Hematopoietic multipotent progenitor cell treated with erythropoietin and hydrocortisone succinate and interleukin-3 and kit ligand, for 8 days (in vitro differentiated cells): Measurements from ENCODE around the gene KLF13.

Experiments used
- DNase-seq: peaks from one replicate; pipeline ENCODE4 v3.0.0-alpha.2; 2015

KLF13 gene

GRCh38 chr15:31333820-31334219 is 7.2 kb downstream of the KLF13 start:
- DNase-seq = no peak

- DNase-seq = no peak
Observed at GRCh38 chr15:31335989-31336592, 9.5 kb downstream of the KLF13 start.

GRCh38 chr15:31336593-31337295 is 10.1 kb downstream of the KLF13 start:
- DNase-seq = no peak

DNA sequence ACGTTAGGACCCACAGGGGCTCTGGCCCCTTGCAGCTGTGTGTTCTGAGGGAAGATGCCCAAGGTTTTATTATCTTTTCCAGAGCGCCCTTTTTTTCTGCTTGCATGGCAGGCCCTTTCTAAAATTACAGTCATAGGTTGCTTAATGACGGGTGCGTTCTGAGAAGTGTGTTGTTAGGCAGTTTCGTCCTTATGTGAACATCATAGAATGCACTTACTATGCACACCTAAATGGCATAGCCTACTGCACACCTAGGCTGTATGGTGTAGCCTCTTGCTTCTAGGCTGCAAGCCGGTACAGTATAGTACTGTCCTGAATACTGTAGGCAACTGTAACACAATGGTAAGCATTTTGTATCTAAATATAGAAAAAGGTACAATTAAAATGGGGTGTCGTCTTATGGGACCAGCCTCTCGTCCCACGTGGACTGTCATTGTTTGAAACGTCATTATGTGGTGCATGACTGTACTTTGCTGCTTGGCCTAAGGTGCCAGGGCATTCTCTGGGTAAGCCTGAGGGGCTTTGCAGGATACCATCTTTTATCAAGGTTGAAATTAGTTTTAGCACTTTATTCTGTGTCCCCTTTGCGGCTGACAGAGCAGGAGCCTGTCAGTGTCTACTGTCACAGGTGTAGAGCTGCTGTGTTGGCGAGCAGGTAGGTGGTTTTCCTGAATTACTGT is 10.9 kb downstream of the KLF13 start:
- DNase-seq = no peak

DNA sequence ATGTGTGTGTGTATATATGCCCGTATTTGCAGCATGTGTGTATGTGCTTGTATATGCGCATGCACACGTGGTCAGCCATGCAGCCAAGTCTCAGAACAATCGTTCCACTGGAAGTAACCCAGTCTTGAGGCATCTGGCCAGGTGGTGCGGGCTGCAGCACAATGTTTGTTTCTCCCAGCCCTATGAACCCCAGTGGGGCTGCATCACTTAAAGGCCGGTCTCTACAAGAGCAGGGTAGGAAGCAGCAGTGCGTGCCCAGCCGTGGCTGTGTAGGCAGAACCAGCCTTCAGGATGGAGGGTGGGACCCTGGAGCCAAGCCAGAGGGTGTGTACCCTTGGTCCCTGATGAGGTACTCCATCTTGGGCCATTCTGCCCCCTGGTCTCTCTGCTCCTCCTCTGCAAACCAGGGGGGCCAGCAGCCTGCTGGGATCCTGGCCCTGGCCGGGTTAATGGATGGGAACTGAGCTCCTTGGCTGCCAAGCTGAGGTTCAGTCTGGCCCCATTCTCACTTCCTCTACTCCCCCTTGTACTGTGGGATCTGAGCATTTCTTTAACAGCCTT is 11.8 kb downstream of the KLF13 start:
- peak; percentile 60 for DNase-seq

DNA sequence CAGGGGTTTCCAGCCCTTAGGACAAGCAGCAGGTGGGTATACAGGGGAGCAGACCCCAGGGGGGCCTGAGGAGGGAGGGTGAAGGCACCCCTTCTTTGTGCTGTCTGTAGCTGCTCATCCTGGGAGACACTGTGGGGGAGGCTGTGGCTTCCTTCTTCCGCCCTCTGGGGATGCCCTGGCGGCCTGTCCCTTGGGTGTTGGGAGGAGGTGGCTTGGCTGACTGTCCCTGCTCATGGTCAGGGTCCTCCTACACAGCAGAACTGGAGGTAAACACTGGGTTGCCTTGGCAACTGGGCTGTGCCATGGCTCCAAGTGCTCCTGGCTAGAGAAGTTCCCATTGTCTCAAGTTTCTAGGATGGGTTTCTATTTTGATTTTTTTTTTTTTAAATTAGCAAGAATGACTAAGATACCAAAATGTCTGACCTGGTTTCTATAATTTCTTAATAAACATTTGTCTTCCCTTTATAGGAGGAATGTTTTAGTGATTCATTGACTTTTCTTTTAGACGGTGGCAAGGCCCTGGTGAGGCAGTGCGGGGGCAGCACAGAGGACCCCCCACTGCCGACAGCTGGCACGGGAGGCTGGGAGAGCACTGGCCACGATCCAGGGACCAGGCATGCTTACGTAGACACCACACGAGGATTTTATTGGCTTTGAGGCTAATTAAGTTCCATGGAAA is 12.4 kb downstream of the KLF13 start:
- no peak for DNase-seq

- no peak for DNase-seq
Observed at GRCh38 chr15:31339558-31339895, 12.9 kb downstream of the KLF13 start.

- no peak for DNase-seq
Observed at GRCh38 chr15:31340047-31340446, 13.4 kb downstream of the KLF13 start.

DNA sequence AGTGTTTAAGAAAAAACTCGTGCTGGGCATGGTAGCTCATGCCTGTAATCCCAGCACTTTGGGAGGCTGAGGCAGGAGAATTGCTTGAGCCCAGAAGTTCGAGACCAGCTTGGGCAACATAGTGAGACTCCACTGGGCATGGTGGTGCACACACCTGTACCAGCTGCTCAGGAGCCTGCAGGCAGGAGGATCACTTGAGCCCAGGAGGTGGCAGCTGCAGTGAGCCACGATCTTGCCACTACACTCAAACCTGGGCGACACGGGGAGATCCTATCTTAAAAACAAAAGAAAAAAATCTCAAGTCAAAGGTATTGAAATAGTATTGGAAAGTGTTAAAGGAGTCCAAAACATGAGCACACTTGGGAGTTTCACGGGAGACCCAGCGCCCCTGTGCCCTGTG is 14.0 kb downstream of the KLF13 start:
- no peak for DNase-seq

DNA sequence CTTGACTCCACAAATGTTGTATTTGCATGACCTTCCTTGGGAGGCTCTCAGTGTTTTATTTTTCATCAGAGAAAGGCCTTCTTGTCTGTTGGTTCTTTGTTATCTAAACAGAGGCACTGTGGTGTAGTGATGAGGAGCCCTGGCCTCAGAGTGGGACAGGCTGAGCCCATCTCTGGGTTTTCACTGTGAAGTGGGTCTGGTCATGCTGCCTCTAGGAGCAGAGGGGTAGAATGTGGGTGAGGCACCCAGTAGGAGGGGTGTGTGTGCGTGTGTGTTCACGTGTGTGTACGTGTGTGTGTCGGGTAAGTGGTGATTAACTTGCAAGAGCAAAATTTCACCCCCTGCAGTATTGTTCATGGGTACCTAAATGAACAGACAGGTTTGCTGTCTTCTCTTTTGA is 14.4 kb downstream of the KLF13 start:
- no peak for DNase-seq

DNA sequence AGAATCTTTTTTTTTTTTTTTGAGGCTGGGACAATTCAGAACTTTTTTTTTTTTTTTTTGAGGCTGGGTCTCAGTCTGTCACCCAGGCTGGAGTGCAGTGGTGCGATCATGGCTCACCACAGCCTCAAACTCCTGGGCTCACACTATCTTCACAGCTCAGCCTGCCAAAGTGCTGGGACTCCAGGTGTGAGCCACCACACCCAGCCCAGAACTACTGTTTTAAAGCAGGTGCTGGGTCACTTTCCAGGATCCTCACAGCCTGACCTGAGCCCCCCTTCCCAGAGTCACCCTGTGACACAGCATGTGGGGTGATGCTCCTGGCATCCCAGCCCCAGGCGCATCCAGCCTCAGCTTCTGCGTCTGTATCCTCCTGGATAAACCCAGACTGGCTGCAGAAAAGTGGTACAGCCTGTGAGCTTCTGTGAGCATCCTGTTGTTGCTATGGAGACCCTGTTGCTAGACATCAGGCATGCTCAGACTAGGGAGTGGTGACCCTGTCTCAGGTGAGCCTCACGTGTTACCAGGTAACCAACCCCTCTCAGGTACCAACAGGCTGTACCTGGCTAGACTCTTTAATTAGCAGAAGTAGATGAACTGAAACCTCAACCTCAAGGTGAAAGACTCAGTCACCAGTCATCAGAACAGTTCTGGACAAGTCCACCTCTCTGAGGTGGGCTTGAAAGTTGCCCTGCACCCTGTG is 15.0 kb downstream of the KLF13 start:
- DNase-seq = no peak

DNA sequence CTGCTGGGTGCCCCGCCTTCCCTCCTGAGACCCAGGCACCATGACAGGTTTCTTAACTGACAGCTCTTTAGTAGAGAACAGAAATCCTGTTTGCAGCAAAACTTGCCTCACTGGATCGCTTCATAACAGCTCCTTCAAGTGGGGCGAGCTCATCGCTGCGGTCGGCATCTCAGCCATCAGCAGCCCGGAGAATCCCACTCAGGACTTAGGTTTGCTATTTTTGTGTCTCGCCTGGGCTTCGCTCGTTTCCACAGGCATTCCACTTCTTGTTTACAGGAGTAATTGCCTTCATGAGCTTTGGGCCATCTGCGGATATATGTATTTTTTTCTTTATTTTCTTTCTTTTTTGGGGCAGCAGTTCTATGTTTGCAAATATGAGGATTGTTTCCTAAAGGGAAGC is 15.7 kb downstream of the KLF13 start:
- no peak for DNase-seq

DNA sequence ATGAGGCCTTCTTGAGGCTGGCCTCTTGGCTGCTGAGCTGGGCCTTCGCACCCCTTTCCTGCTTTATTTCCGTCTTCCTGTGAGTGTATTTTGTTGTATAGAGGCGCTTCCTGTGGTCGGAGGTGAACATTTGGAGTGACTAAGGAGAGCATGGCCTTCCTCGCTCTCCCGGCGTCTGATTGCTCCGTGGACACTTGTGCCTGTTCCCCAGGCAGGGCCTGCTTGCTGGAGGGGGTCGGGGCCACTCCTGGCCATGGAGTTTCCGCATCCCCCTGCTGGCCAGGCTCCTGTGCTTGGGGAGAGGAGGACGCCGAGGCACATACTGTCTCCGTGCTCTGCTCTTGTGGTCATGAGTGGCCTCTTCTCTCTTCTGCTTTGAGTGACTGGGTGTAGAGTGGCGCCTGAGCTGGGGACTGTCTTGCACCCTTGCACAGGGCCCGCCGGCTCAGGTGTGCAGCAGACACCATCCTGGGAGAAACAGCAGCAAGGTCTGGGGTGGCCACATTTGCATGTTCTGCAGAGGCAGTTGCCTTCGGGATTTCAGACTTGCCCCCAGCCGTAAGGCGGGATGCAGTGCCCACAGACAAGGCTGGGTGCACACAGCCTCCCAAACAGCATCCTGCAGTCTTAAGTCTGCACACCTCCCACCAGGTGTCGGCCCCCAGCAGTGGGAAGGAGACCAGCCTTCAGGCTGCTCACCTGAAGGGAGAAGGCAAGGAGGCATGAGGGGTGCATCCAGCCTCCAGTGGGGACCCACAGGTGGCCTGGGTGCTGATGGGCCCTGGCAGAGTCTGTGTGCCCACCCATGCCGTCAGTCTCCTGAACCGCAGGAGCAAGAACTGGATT is 16.4 kb downstream of the KLF13 start:
- DNase-seq = no peak

DNA sequence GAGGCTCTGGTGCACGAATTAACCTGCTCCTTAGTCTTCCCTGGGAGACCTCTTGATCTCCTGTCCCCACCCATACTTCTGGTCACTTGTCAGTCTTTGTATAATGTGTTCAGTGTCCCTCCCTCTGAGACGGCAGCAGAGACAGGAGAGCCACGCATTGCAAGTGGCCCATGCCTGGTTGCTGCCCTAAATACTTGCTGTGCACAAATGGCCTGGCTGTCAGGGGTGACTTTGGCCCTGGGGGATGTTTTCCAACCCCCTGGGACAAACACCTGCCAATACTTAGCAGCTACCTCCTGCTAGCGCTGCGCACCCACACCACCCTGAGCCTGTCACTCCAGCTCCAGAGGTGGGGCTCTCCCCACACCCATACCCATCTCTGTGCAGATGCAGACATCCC is 17.2 kb downstream of the KLF13 start:
- no peak for DNase-seq

GRCh38 chr15:31344266-31344665 is 17.6 kb downstream of the KLF13 start:
- no peak for DNase-seq

DNA sequence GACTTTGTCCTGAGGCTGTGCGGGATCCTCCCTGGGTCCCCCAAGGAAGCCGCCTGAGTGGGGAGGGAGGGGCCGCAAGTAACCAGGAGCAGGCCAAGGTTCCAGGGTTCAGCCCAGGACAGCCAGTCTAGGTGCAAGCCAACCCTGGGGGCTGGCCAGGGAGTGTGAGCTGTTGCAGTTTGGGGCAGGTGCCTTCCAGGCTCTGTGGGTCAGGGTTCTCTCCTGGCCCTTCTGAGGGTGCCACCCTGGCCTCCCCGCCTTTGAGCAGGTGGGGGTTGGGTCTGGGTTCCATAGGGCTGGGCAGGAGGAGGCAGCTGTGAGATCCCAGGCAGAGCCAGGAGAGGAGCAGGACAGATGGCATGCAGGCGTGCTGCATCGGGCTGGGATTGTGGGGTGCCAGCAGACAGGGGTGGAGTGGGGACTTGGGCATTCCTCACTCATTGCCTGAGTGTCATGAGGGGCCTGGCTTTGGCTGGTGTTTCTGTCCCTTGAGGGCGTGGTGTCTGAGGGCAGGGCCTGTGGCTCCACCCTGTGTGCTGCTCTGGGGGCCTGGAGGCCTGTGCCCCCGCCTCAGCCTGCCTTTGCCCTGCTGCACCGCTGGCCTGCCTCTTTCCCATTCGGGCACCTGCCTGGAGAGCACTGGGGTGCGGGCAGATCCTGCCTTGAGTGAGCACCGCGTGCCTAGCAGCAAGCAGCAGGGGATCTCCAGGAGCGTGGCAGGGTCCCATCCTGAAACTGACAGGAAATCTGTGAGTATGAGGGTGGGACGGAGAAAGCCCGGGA is 18.4 kb downstream of the KLF13 start:
- no peak for DNase-seq

GRCh38 chr15:31345606-31346366 is 19.2 kb downstream of the KLF13 start:
- DNase-seq = no peak

GRCh38 chr15:31346367-31347066 is 19.9 kb downstream of the KLF13 start:
- no peak for DNase-seq

DNA sequence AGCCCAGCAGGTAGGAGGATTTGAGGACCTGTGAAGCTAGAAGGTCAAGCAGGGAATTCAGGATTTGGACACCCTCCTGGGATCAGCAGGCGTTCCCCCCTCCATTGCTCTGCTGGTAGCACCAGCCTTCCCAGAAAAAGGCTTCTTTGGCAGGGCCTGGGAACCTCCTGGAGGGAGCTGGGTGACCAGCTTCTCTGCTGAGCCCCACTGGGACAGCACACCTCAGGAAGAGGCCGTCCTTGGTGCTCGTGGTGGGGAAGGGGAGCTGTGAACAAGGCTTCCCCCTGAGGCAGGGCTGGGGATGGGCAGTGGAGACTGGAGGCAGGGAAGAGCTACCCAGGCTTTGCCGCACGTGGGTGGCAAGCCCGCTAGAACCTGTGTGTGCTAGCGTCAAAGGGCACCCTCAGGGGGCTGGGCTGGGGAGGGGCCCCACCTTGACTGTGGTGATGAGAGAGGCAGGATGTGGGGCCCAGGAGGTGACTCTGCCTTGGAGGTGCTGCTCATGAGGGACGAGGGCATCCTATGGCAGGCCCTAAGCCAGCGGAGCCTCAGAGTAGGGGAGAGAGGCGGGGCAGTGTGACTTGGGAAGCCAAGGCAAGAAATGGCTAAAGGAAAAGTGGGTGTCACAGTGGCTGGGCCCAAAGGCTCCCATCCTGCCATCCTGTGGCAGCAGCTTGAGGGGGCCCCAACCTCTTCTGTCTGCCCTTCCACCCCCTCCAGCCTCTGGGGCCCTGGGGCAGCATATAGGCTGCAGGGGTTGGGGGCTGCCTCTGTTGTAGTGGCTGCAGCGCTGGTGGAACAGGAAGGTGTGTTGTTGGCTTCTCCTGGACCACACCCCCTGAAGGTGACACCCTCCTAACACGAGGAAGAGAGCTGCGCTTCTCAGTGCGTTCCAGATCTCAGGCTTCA is 20.7 kb downstream of the KLF13 start:
- DNase-seq = no peak
